GM18909 (cell line): ENCODE data around the gene SLC24A1.
A peak's percentile ranks its signal among the peaks of the same experiment; 100 is the strongest.
"Not testable (repeated sequence)": the region's sequence is repeated elsewhere in the genome, so short reads cannot be mapped to it uniquely, and the experiment has no call there.

Experiments used
- ATAC-seq: cut with Tn5 transposase; IDR thresholded peaks from one replicate; pipeline ENCODE4 v1.9.1; 2021; ENCODE audit warnings: mild to moderate bottlenecking; ENCODE audit not compliant: unreplicated experiment, poor library complexity

Gene SLC24A1

DNA sequence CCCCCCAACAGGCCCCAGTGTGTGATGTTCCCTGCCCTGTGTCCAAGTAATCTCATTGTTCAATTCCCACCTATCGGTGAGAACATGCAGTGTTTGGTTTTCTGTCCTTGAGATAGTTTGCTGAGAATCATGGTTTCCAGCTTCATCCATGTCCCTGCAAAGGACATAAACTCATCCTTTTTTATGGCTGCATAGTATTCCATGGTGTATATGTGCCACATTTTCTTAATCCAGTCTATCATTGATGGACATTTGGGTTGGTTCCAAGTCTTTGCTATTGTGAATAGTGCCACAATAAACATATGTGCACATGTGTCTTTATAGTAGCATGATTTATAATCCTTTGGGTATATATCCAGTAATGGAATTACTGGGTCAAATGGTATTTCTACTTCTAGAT is 5.9 kb upstream of the SLC24A1 start:
- ATAC-seq: not testable (repeated sequence)

DNA sequence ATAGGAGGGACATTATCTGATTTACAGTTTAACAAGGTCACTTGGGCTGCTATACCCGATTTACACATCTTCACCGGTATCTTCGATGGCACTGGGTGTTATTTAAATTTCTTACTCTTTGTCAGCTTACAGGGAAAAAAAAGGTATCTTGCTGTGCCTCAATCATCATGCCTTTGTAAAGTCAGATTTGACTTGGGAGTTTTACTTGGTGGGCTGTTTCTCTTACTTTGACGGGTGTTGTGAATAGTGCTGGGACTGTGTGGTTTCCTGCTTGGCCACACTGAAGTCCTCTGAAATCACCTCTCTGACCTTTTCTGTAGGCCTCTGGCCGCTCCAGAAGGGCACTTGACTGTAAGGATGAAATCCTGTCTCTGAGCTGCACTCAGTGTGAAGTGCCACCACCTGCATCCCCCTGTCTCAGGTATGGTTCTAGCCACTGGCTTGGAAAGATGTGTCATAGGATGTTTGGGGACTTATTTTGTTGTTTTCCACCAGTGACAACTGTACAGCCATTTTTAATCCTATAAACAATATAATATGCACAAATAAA is 3.1 kb upstream of the SLC24A1 start:
- no peak for ATAC-seq

DNA sequence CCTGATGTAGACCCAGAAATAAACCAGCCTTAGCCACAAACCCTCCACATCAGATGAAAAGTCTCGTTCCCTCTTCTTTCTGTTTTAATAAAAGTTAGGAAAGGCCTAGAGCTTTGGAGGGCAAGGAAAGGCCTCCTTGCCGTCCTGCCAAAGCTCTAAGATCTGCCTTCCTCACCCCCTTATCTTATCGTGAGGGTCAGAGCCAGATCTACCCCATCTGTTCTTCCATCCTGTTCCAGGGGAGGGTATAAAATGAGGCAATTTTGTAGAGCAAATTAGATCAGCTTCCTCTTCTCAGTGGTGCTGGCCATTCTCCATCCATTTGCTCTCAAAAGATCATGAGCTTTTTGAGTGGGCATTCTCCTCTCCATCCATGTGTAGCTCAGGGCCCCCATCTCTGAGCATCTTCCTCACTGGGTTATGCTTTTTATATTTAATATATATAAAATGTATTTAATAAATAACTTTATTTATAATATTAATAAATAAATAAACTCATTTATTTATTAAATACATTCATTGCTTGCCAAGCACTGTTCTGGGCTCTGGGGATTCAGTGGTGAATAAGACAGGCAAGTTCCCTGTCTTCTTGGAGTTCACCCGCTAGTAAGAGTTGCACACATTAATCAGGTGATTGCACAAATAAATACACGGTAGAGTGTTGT is 2.0 kb upstream of the SLC24A1 start:
- no peak for ATAC-seq

DNA sequence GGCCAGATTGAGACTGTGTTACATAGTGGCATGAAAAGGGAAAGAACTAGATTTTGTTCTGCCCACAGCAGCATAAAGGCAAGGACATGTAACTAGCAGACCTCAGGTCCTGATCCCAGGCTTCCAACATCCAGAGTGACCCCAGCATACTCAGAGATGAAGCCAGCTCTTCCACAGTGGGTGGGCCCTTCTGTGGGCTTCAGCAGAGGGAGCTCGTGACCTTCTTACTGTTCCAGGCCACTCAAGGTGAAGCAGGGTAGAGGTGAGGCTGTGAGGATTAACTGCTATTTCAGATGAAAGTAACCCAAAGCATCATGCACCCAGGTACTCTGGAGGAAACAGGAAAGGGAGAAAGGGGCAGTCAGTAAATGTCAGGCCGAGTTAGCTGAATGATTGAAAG is 905 bp upstream of the SLC24A1 start:
- ATAC-seq: no peak

DNA sequence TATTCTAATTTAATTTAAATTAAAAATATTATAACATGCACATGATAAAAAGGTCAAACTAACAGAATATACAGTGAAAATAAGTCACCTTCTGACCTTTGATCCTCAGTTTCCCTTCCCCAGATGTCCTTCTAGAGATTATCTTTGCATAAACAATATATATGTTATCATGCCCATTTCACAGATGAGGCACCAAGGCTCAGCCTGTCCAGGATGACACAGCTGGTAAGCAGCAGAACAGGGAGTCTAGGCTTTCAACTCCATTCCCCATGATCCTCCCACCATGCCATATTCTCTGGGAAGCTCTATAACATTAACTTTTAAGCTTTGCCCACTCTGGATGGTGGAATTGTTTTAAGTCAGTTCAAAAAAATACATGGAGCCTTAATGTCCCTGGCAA is 1.4 kb downstream of the SLC24A1 start:
- ATAC-seq: no peak

DNA sequence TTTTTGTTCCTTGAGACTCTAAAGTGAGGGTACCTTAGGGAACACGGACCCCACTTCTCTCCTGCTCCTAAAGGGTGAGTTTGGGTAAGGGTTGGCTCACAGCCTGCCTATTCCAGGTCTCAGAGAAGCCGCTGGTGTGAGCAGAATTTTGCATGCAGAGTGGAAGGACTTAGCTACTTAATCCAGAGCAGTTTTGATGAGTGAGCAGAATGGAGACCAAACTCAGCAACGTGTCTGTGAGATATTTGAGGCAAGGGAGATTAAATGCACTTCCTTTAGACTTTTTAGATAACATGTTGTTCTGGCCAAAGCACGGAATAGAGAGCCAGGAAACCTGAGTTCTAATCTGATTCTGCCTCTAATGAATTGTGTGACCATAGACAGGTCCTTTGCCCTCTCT is 5.1 kb downstream of the SLC24A1 start:
- no peak for ATAC-seq

DNA sequence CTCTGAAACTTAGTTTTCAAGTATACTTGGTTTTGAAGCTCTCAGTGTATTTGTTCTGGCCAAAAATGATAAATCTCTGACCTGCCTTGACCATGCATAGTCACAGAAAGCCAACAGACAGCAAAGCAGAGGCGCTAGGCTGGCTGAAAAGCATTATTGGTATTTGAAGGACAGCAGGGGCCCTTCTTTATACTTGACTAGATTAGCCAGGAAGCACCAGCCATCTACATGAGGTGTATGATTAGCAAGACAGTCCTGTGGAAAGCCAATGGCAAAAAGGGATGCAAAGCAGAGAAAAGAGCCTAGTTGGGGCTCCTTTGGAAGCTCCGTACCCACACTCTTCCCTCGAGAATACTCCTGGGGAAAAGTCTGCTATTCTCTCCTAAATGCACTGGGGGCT is 7.8 kb downstream of the SLC24A1 start:
- ATAC-seq: no peak

DNA sequence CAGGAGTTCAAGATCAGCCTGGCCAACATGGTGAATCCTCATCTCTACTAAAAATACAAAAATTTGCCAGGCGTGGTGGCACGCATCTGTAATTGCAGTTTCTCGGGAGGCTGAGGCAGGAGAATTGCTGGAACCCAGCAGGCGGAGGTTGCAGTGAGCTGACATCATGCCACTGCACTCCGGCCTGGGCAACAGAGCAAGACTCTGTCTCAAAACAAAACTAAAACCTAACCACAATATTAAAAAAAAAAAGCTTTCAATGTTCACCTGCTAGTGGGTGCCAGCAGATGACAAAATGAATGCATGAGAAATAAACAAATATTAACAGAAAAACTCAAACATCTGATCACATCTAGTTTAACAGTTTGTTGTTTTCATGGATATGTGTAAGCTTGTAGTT is 9.0 kb downstream of the SLC24A1 start:
- ATAC-seq: peak; percentile 44

DNA sequence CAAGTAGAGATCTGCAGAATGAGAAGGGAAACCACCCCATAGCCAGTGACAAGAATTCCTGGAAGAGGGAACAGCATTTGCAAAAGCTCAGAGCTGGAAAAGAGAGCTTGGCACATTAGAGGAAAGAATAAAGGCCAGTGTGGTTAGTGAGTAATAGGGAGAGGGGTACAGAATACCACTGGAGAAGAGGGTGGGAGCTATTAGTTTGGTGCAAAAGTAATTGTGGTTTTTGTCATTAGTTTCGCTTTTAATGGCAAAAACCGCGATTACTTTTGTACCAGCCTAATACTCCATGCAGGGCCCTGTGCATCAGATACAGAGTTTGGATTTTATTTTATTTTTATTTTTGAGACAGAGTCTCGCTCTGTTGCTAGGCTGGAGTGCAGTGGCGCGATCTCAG is 9.8 kb downstream of the SLC24A1 start:
- ATAC-seq: peak; percentile 55

DNA sequence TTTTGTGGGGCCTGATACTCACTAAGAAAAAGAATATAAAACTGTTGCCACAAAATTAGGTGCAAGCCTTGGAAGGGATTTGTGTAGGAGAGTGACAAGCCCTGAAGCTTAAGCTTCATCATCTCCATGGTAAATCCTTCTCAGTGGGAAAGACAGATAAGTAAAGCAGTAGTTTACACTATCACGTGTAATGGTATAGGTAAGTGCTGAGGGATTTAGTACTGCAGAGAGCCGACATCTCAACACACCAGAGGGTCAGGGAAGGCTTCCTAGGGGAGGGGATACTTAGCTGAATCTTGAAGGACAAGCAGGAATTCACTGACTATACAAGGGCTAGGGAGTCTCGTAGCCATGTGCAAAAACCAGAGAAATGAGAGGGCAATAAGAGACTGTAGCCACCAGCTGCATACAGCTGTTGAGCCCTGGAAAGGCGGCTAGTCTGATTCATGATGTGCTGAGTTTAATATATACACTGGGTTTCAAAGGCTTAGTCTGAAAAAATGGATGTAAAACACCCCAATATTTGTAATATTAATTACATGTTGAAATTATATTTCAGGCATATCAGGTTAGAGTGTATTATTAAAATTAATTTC is 11.1 kb downstream of the SLC24A1 start:
- no peak for ATAC-seq

DNA sequence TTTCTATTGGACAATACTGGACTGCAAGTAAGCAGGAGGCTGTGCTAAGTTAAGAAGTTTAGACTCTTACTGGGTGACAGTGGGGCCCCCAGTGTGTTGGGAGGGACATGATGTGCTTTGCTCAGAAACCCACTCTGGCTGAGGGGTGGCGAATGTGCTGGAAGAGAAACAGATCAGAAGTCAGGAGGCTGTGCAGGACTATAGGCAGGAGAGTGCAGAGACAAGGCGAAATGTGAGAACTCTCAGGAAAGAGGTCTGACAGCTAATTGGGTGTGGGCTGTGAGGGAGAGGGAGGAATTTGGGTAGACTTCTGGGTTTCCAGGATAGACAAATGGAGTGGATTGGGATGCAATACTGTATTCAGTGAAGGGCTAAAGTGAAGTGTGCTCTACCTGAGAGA is 12.0 kb downstream of the SLC24A1 start:
- no peak for ATAC-seq

DNA sequence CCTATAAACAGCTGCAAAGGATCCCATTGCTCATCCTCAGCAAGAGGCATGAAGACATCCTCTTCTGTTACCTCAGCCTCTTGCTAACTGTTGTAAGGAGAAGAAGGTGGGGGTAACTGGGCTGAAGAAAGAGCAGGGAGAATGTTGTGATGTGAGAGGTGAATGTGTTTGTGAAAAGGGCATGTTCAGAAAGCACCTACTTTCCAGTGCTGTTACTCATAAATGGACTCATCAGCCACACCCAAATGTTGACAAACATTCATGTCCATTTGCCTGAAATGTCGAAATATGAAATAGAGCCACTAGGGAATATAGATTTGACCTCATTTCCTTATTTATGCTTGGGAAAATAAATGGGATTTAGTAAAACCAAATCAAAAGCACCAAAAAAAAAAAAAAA is 12.6 kb downstream of the SLC24A1 start:
- no peak for ATAC-seq

DNA sequence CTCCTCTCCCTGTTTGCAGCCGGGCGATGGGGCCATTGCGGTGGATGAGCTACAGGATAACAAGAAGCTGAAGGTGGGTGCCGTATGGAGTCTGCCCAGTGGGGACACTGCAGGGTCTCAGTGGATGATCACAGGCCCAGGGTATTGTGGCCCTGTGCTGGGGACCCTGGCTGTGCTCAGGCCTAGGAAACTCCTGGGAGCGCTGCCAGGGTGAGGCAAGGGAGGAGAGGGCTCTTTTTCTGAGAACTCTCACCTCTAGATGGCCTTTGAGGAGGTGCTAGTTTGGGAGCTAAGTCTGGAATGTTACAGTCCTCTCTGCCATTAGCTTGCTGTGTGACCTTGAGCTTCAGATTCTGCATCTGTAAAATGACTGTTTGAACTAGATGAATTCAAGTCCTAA is 16.4 kb downstream of the SLC24A1 start:
- ATAC-seq: no peak

DNA sequence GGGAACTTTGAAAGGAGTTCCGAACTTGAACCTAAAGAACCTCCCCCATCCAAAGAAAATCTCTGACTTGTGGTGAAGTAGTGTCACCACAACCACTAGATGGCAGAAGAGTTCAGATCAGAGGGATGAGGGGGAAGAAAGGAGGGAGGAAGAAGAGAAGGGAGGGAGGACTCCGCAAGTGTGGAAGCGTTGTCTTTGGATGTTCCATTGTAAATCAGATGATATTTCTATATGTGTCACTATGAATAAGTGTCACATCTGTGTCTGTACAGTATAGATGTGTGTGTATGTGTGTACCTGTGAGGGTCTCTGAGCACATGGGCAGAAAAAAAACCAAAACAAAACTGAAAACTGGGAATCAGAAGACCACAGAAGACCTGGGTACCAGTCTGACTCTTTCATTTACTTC is 16.9 kb downstream of the SLC24A1 start:
- no peak for ATAC-seq

DNA sequence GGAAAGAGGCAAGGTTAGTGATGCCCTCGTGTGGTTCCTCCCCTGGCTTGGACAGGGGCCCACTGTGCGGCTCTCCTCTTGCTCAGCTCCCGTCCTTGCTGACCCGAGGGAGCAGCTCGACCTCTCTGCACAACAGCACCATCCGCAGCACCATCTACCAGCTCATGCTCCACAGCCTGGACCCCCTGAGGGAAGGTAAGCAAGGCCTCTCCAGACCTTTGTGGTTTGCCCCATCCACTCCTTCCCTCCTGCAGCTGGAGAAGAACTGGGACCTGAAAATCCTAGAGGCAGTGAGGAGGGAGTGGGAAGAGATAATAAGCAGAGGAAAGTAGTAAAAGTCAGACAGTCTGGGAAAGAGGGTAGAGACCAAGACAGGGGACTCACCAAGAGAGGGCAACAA is 17.8 kb downstream of the SLC24A1 start:
- ATAC-seq: no peak

DNA sequence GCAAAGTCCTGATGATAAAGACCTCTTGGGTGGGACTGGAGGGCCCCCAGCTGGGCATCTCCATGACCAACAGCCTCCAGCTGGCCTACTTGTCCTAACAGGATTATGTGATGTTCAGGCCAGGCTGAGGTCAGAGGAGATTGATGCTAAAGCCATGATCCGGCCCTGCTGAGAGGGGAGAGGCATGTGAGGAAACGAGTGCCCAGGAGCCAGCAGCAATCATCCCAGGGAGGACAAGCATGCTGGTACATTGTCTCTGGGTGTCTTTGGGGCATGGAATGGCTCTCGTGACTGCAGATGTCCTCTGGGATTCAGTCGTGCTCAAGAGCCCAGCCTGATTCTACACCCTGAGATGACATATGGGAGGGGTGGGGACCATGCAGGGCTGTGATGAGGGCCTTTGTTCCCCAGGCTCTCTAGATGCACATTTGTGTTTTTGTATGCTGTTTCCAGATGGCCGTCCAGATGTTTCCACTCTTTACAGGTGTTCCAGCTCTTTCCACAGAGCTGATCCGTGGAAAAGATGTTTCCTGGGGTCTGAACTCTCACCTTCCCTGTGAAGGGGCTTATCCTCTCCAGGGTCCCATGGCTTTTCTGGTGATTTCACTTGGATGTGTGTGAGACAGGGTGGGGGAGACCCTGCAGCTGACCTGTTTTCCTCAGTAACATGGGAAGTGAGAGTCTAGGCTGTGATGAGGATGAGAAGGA is 20.2 kb downstream of the SLC24A1 start:
- ATAC-seq: no peak

DNA sequence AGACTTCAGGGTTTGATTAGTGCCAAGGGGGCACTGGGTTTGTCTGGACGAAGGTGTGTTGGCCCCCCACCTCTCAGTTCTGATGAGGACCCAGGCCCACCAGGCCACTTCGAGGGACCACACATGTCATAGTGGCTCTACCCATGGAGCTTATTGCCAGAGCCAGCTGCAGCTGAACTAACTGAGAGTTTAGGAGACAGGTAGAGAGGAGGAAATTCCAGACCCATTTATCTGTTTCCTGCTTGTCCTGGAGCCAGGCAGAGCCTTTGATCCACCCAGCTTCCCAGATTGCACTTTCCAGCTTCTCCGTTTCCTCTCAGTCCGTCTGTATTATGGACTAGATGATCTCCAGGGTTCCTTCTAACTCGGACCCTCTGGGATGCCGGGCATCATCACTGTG is 20.9 kb downstream of the SLC24A1 start:
- ATAC-seq: no peak

DNA sequence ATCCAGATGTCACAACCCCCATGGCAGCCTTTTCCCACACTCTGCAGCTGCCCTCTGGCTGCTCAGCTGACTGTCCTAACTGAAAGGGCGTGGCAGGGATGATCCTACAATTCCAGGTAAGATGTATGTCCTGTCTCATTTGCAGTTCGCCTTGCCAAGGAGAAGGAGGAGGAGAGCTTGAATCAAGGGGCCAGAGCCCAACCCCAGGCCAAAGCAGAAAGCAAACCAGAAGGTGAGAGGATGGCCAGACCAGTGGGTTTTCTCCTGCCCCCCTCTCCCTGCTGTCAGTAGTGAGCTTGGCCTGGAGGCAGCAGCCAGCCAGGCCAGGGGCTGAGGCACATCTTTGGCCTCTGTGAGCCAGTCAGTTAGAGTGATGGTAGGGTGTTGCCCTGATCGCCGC is 22.5 kb downstream of the SLC24A1 start:
- ATAC-seq: no peak

DNA sequence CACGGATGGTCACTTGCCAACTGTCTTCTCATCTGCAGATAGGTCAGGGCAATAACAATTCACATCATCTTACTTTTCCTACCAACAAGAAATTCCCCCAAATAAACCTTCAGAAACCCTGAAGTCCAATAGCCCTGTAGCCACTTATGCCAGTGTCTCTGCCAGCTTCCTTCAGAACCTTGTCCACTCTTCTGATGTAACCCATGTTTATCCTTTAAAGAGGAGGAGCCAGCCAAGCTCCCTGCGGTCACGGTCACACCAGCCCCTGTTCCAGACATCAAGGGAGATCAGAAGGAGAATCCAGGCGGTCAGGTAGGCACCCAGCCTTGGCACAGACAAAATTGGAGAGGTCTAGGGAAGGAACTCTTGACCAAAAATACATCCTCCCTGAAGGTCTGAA is 23.7 kb downstream of the SLC24A1 start:
- ATAC-seq: no peak

DNA sequence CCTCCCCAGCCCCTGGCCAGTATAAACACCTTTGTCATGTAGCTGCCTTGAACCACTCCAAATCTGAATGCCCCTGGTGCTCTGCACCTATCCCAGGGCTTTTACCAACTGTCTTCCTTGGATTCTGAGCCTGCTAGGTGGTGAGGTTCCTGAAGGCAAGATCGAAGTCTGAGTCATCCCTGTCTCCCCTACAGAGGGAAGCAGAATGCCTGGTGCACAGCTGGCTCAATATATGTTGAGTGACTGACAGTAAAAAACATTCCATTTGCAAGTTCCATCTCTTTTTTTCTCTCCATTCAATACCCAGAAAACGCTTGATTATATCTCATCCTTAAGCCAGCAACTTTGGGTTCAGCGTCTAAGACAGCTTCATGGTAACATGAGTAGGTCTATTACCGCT is 24.7 kb downstream of the SLC24A1 start:
- ATAC-seq: no peak

DNA sequence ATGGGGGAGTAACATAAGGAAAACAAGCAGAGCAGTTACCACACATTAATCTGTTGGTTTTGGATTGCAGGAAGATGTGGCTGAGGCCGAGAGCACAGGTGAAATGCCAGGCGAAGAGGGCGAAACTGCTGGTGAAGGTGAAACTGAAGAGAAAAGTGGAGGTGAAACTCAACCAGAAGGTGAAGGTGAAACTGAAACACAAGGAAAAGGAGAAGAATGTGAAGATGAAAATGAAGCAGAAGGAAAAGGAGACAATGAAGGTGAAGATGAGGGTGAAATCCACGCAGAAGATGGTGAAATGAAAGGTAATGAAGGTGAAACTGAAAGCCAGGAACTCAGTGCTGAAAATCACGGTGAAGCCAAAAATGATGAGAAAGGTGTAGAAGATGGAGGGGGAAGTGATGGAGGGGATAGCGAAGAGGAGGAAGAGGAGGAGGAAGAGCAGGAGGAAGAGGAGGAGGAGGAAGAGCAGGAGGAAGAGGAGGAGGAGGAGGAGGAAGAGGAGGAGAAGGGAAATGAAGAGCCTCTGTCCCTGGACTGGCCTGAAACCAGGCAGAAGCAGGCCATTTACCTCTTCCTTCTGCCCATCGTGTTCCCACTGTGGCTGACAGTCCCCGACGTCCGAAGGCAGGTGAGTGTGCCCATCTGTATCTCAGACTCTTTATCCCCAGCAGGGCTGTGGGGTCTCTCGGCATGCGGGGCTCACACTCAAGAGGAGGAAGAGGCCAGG is 28.7 kb downstream of the SLC24A1 start:
- ATAC-seq: no peak
